Spleen (tissue), 11 donors: ENCODE results near the gene S100A5. TPM values are rescaled to one million over a fixed set of nuclear protein-coding genes. Genes with fewer than 3 reads are reported as not detected.

ENCODE experiments used
- DNase-seq: peaks from one replicate; pipeline ENCODE4 v3.0.0-alpha.2; 2020
- H3K27ac ChIP-seq, 8 donors: fragments of 200-600 bp; sonication (generic) in 7 of 8; 1 replicate in 4 of 8; 2 replicates in 4 of 8; pipeline versions ENCODE4 v1.5.0 to v1.8.0; 2016 to 2021; ENCODE audit warnings: inconsistent platforms in 4 of 8, mild to moderate bottlenecking in 4 of 8, moderate library complexity in 1 of 8
- H3K27me3 ChIP-seq, 7 donors: fragments of 200-600 bp; sonication (generic) in 6 of 7; replicated peaks in 1 of 7; 1 replicate in 4 of 7; 2 replicates in 3 of 7; pipeline versions ENCODE4 v1.5.0 to v1.8.0; 2016 to 2021; ENCODE audit warnings: inconsistent platforms in 3 of 7, mild to moderate bottlenecking in 1 of 7
- H3K36me3 ChIP-seq, 6 donors: fragments of 200-600 bp; sonication (generic) in 5 of 6; 1 replicate in 4 of 6; 2 replicates in 2 of 6; pipeline versions ENCODE4 v1.5.0 to v1.8.0; 2016 to 2021; ENCODE audit warnings: inconsistent platforms in 2 of 6
- H3K4me1 ChIP-seq, 6 donors: fragments of 200-600 bp; sonication (generic) in 5 of 6; 1 replicate in 3 of 6; 2 replicates in 3 of 6; pipeline versions ENCODE4 v1.5.0 to v1.8.0; 2016 to 2021; ENCODE audit warnings: inconsistent platforms in 3 of 6
- H3K4me3 ChIP-seq, 8 donors: fragments of 200-600 bp; sonication (generic) in 7 of 8; 1 replicate in 4 of 8; 2 replicates in 4 of 8; pipeline versions ENCODE4 v1.5.0 to v1.8.0; 2016 to 2021; ENCODE audit warnings: inconsistent platforms in 4 of 8, mild to moderate bottlenecking in 4 of 8, moderate library complexity in 2 of 8
- H3K9me3 ChIP-seq, 8 donors: fragments of 200-600 bp; sonication (generic) in 7 of 8; 1 replicate in 4 of 8; 2 replicates in 4 of 8; pipeline versions ENCODE4 v1.5.0 to v1.8.0; 2016 to 2021; ENCODE audit warnings: inconsistent platforms in 4 of 8
- POLR2A ChIP-seq, 3 donors: fragments of 450-650 bp; IDR thresholded peaks; one replicate each; pipeline ENCODE4 v1.5.1; 2017; ENCODE audit warnings: antibody characterized with exemption in 3 of 3, mild to moderate bottlenecking in 1 of 3
- POLR2AphosphoS5 ChIP-seq, 3 donors: sonication (generic); formaldehyde crosslinking; IDR thresholded peaks; one replicate each; pipeline ENCODE4 v1.5.1; 2017; ENCODE audit warnings: antibody characterized with exemption in 3 of 3
- WGBS, 5 donors: extraction: QIAGEN DNeasy Blood & Tissue Kit in 3 of 5; methylation state at CpG; one replicate each; pipeline versions ENCODE4 v1.1.5 to v1.1.7; 2013 to 2018; 5-methylcytosine and 5-hydroxymethylcytosine counted together
- intact Hi-C: fragments of 100-400 bp; cut with DNase I; formaldehyde crosslinking; loops from one replicate; pipeline ENCODE4 v1.15.0; 2023; ENCODE audit warnings: low total_unique reads
- polyA plus RNA-seq, 3 donors: library from polyadenylated mRNA; stranded (reverse); fragments of 200-250 nt; gene quantifications; one replicate each; pipeline ENCODE4 v1.2.1, GENCODE V29; 2013
- total RNA-seq, 7 donors: library from RNA; depleted of rRNA in 3 of 7; stranded (reverse); fragments of >200 nt in 3 of 7; fragmentation: NEBNext Ultra II Directional in 4 of 7; extraction: Animal tissue kit (Norgen Biotek cat#: 25700) in 4 of 7; gene quantifications; one replicate each; pipeline versions ENCODE4 v1.1.0 to v1.2.1, GENCODE V29; 2016 to 2021
- TF ChIP-seq, protein P1 (sequence below), 11 experiments: fragments of 200-600 bp in 7 of 11; fragments of 450-650 bp in 4 of 11; sonication (generic) in 4 of 11; IDR thresholded peaks in 8 of 11; conservative IDR thresholded peaks in 3 of 11; 1 replicate in 7 of 11; 2 replicates in 4 of 11; pipeline versions ENCODE4 v1.4.0 to v1.8.0; 2016 to 2021; ENCODE audit warnings: antibody characterized with exemption in 11 of 11, inconsistent platforms in 4 of 11, mild to moderate bottlenecking in 1 of 11
- donor health status: healthy with polysubstance abuse.
- donor health status: DM: no; HTN: no; CAD: no; lungs with moderate emphysema.
- donor health status: DM: no; HTN: no; CAD: no.
- donor health status: Bipolar disorder and iron deficiency.
- donor health status: healthy.
- donor health status: DM: no; HTN: no; CAD: no.
- donor health status: DM: yes; HTN: yes; CAD: no.

Gene S100A5
- total and polyA plus RNA-seq, 10 donors: 0.32 to 2.8 (median 0.46) TPM; not detected in 7

DNA sequence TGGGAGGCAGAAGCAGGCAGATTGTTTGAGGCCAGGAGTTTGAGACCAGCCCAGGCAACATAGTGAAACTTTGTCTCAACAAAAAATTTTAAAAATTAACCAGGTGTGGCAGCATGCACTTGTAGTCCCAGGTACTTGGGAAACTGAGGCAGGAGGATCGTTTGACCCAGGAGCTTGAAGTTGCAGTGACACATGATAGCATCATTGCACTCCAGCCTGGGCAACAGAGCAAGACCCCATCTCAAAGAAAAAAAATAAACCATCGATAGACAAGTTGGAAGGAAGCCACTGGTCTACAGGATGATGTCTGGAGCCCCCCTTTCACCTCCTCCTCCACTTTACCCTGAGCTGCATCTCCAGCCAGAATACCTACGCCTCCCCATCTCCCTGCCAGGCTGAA, 21.5 kb downstream of the S100A5 start:
- DNase-seq: no peak
- H3K27ac ChIP-seq: no peak overlapping the region
- H3K27me3 ChIP-seq: no peaks in the 10 kb centered on the region
- no peaks in the 10 kb centered on the region for H3K36me3 ChIP-seq
- peaks cover 0 to 32% (median 9%) of the 10 kb centered on the region in 6 donors for H3K4me1 ChIP-seq
- TF ChIP-seq POLR2A (IDR thresholded peaks at IDR 0.05) (no peak), POLR2AphosphoS5 (IDR thresholded peaks at IDR 0.05) (no peak)
- TF ChIP-seq, protein P1, sequence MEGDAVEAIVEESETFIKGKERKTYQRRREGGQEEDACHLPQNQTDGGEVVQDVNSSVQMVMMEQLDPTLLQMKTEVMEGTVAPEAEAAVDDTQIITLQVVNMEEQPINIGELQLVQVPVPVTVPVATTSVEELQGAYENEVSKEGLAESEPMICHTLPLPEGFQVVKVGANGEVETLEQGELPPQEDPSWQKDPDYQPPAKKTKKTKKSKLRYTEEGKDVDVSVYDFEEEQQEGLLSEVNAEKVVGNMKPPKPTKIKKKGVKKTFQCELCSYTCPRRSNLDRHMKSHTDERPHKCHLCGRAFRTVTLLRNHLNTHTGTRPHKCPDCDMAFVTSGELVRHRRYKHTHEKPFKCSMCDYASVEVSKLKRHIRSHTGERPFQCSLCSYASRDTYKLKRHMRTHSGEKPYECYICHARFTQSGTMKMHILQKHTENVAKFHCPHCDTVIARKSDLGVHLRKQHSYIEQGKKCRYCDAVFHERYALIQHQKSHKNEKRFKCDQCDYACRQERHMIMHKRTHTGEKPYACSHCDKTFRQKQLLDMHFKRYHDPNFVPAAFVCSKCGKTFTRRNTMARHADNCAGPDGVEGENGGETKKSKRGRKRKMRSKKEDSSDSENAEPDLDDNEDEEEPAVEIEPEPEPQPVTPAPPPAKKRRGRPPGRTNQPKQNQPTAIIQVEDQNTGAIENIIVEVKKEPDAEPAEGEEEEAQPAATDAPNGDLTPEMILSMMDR (IDR thresholded peaks at IDR 0.05 in 8 of 11, conservative IDR thresholded peaks at IDR 0.05 in 3 of 11): no peak
- intact Hi-C loops: no loop called here
- H3K4me3 ChIP-seq: no peak overlapping the region
- no peaks in the 10 kb centered on the region for H3K9me3 ChIP-seq
- 83 to 92% (median 90%) methylated on average over 3 of the region's 3 CpGs for WGBS, 5 donors

DNA sequence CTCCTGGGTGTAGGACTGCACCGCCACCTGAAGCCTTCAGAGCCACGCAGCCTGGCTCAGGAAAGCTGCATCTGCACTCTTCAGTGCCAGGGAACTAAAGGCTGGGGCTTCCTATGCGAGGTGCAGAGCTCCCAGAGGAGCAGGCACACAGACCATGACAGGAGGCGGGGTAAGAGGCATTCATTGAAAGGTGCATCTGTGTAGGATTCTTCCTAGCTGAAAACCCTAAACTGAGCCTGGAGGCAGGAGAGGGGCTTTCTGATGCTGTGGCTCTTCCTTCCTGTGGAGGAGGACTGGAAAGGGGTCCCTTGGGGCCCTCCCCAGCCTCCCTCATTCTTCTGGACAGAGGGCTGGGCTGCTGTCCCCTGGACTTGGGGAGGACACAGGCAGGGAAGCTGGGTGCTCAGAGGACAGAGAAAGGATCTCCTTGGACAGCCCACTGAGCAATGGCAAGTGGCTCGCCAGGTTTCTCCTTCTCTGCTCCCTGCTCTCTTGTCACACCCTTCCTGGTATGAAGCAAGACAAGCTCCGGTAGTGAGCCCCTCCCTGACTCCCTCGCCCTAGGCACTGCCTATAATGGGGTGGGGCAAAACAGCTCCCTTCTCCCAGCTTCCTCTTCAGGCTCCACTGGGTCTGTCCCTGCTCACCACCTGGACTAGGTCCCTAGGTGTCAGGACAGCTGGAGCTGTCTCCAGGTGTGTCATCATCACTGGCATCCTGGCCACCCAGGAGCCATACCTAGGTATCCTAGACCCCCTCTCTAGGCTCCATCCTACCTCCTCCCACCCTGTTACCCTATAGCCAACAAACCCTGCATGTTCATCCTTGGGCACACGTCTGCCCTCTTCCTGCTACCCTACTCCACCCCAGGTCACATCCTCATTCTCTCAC, 25.0 kb downstream of the S100A5 start:
- intact Hi-C loops: no loop called here
- H3K27ac ChIP-seq: peak overlapping the region in 7 of 8 donors; percentile 10 to 87 (median 59)
- TF ChIP-seq POLR2AphosphoS5 (IDR thresholded peaks at IDR 0.05) (no peak), POLR2A (IDR thresholded peaks at IDR 0.05) (no peak)
- TF ChIP-seq, protein P1 (IDR thresholded peaks at IDR 0.05 in 8 of 11, conservative IDR thresholded peaks at IDR 0.05 in 3 of 11): no peak
- no peak overlapping the region for H3K4me3 ChIP-seq
- no peaks in the 10 kb centered on the region for H3K36me3 ChIP-seq
- no peaks in the 10 kb centered on the region for H3K27me3 ChIP-seq
- 42 to 55% (median 50%) methylated on average over 8 of the region's 8 CpGs for WGBS, 5 donors
- H3K9me3 ChIP-seq: no peaks in the 10 kb centered on the region
- DNase-seq: peak; percentile 73
- peaks cover 0 to 47% (median 14%) of the 10 kb centered on the region in 6 donors for H3K4me1 ChIP-seq

DNA sequence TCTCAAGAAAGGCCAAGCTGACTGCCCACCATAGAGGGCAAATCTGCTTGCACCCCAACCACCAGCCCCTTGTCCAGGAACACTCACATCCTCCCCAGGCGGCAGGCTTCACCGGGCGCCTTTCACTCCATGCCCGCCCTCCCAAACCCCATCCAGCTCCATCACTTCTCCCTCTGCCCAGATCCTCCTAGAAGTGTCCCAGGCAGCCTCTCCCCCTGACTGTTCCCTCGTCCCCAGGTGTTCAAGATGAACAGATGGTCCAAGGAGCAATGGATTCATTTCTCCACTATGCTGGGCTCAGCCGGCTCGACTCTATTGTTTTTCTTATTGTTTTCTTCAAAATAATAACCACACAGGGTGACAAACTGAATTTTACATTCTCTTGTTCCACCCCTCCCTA, 27.1 kb downstream of the S100A5 start:
- no peaks in the 10 kb centered on the region for H3K36me3 ChIP-seq
- no peak for TF ChIP-seq POLR2AphosphoS5 (IDR thresholded peaks at IDR 0.05)
- TF ChIP-seq, protein P1 (IDR thresholded peaks at IDR 0.05 in 8 of 11, conservative IDR thresholded peaks at IDR 0.05 in 3 of 11): no peak
- no peak for TF ChIP-seq POLR2A (IDR thresholded peaks at IDR 0.05)
- intact Hi-C loops: no loop called here
- WGBS, 5 donors: 91 to 93% (median 91%) methylated on average over 7 of the region's 7 CpGs
- H3K27me3 ChIP-seq: no peaks in the 10 kb centered on the region
- no peaks in the 10 kb centered on the region for H3K9me3 ChIP-seq
- no peak for DNase-seq
- peak overlapping the region in 1 of 8 donors; percentile 87 for H3K27ac ChIP-seq
- H3K4me3 ChIP-seq: no peak overlapping the region
- H3K4me1 ChIP-seq: peaks cover 0 to 47% (median 16%) of the 10 kb centered on the region in 6 donors

DNA sequence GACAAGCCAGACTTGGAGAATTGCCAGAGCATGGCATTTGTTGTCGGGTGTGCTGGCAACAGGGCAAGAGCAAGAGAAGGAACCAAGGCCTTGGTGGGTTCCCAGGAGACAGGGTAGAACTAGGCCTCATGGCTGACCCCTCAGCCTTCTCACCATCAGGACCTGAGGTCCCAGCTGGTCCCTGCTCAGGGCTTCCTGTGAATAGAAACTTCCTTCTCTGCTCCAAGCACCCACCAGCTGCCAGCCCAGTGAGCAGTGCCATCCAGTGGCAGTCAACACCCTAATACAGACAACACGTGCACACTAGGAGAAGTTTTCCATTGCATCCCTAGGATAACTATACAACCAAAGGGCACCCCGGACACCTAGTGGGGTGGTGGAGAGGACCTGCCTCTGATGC, 27.7 kb downstream of the S100A5 start:
- intact Hi-C loops: no loop called here
- Histone ChIP-seq H3K27ac (no peak overlapping the region), H3K27me3 (no peaks in the 10 kb centered on the region), H3K36me3 (no peaks in the 10 kb centered on the region), H3K4me3 (no peak overlapping the region), H3K4me1 (peaks cover 0 to 43% (median 16%) of the 10 kb centered on the region in 6 donors), H3K9me3 (no peaks in the 10 kb centered on the region)
- TF ChIP-seq POLR2AphosphoS5 (IDR thresholded peaks at IDR 0.05) (no peak), POLR2A (IDR thresholded peaks at IDR 0.05) (no peak)
- TF ChIP-seq, protein P1 (IDR thresholded peaks at IDR 0.05 in 8 of 11, conservative IDR thresholded peaks at IDR 0.05 in 3 of 11): no peak
- WGBS, 5 donors: 57 to 81% (median 78%) methylated on average over 3 of the region's 3 CpGs
- DNase-seq: no peak
